Measurements from ENCODE around the gene FIGN. TPM values are rescaled to one million over a fixed set of nuclear protein-coding genes. Genes with fewer than 3 reads are reported as not detected.

The FIGN gene
- total and polyA plus RNA-seq, 8 donors, result 1.5 to 8.5 (median 4.6) TPM

DNA sequence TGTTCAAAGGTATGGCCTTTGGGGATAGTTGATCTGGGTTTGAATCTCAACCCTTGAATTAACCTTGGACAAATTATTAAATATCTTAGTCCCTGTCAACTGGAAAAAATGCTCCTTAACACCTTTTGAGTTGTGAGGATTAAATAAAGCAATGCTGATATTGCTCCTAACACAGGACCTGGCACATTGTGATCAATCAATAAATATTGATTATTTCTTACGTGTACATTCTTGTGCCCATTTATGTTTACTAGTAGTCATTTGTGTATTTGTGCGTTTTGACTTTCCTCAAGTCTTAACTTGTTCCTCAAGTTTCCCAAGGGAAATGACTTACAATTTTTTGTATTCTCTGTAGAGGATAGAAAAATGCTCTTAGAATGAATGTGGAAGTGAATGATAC, 19.6 kb upstream of the FIGN start:
- 25 to 26% methylated on average over 2 of the region's 2 CpGs for WGBS, 2 donors
- Histone ChIP-seq H3K27me3 (no peaks in the 10 kb centered on the region), H3K36me3 (no peaks in the 10 kb centered on the region), H3K4me3 (no peak overlapping the region), H3K27ac (no peak overlapping the region), H3K4me1 (no peaks in the 10 kb centered on the region), H3K9me3 (no peaks in the 10 kb centered on the region)
- intact Hi-C loops (cut with DNase I), result no loop called here
- TF ChIP-seq, protein P1, sequence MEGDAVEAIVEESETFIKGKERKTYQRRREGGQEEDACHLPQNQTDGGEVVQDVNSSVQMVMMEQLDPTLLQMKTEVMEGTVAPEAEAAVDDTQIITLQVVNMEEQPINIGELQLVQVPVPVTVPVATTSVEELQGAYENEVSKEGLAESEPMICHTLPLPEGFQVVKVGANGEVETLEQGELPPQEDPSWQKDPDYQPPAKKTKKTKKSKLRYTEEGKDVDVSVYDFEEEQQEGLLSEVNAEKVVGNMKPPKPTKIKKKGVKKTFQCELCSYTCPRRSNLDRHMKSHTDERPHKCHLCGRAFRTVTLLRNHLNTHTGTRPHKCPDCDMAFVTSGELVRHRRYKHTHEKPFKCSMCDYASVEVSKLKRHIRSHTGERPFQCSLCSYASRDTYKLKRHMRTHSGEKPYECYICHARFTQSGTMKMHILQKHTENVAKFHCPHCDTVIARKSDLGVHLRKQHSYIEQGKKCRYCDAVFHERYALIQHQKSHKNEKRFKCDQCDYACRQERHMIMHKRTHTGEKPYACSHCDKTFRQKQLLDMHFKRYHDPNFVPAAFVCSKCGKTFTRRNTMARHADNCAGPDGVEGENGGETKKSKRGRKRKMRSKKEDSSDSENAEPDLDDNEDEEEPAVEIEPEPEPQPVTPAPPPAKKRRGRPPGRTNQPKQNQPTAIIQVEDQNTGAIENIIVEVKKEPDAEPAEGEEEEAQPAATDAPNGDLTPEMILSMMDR (IDR thresholded peaks at IDR 0.05), result no peak
- DNase-seq (no peak), FAIRE-seq (no peak), ATAC-seq (no peak)

- Histone ChIP-seq H3K36me3 (no peaks in the 10 kb centered on the region), H3K27me3 (no peaks in the 10 kb centered on the region), H3K9me3 (no peaks in the 10 kb centered on the region), H3K27ac (no peak overlapping the region), H3K4me1 (no peaks in the 10 kb centered on the region), H3K4me3 (no peak overlapping the region)
- 5 to 6% methylated on average over 2 of the region's 2 CpGs for WGBS, 2 donors
- TF ChIP-seq, protein P1 (IDR thresholded peaks at IDR 0.05), result no peak
- DNase-seq (no peak), ATAC-seq (no peak), FAIRE-seq (no peak)
- intact Hi-C loops (cut with DNase I), result no loop called here
These were observed 17.9 kb upstream of the FIGN start for GRCh38 chr2:163753726-163754125.

DNA sequence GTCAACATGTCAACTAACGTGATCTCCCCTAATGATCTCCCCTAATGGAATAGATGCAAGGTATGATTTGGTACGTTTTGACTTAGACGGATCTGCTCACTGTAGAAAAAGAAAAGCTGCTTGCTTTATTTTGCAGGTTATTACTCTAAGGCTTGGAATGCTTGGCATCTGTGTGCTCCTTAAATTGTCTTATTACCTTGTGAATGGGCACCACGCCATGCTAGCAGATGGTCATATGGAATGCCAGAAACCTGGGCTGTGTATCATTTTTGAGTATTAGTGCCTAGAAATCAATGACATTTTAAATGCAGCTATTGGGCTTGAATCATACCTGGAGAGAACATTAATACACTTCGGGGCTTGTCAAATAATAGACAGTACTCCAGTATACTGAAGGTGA, 16.5 kb upstream of the FIGN start:
- no peak overlapping the region for H3K27ac ChIP-seq
- WGBS, 2 donors, result 77 to 88% methylated on average over 5 of the region's 5 CpGs
- no peaks in the 10 kb centered on the region for H3K27me3 ChIP-seq
- FAIRE-seq (no peak), DNase-seq (no peak), ATAC-seq (no peak)
- H3K9me3 ChIP-seq, result no peaks in the 10 kb centered on the region
- no peaks in the 10 kb centered on the region for H3K36me3 ChIP-seq
- no peaks in the 10 kb centered on the region for H3K4me1 ChIP-seq
- intact Hi-C loops (cut with DNase I), result no loop called here
- H3K4me3 ChIP-seq, result no peak overlapping the region
- TF ChIP-seq, protein P1 (IDR thresholded peaks at IDR 0.05), result no peak

- no peak for ATAC-seq
- intact Hi-C loops (cut with DNase I), result no loop called here
- H3K9me3 ChIP-seq, result no peaks in the 10 kb centered on the region
- DNase-seq, result no peak
- H3K27ac ChIP-seq, result no peak overlapping the region
- no peak overlapping the region for H3K4me3 ChIP-seq
- FAIRE-seq, result no peak
- no peaks in the 10 kb centered on the region for H3K4me1 ChIP-seq
- no peaks in the 10 kb centered on the region for H3K36me3 ChIP-seq
- TF ChIP-seq, protein P1 (IDR thresholded peaks at IDR 0.05), result no peak
- H3K27me3 ChIP-seq, result no peaks in the 10 kb centered on the region
These were observed 15.9 kb upstream of the FIGN start for GRCh38 chr2:163751696-163752095.

DNA sequence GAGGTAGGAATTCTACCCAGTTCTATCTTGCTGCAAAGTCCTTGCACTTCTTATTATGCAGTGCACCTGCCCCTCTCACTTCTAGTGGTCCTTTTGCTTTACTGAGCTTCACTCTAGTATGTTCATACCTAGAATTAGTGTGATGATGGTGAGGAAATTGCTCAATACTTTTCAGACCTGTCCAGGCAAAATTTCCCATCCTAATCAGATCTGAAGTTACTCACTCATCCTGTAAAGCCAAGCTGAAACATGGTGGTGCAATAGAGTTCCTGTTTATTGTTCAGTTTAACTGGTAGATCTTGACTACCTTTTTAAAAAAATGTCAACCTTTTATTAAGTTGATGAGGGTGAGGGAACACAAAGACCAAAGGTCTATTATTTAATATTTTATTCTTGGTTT, 12.6 kb upstream of the FIGN start:
- Histone ChIP-seq H3K4me1 (no peaks in the 10 kb centered on the region), H3K4me3 (no peak overlapping the region), H3K27ac (no peak overlapping the region), H3K9me3 (no peaks in the 10 kb centered on the region), H3K36me3 (no peaks in the 10 kb centered on the region), H3K27me3 (no peaks in the 10 kb centered on the region)
- FAIRE-seq, result no peak
- intact Hi-C loops (cut with DNase I), result no loop called here
- no peak for DNase-seq
- ATAC-seq, result no peak
- TF ChIP-seq, protein P1 (IDR thresholded peaks at IDR 0.05), result no peak

Data from pancreas (tissue), 10 donors.